Mesangial cell (primary cell): ENCODE data around the gene AVL9. TPM values are rescaled to one million over a fixed set of nuclear protein-coding genes. Genes with fewer than 3 reads are reported as not detected.

ENCODE experiments used
- total RNA-seq: library from RNA; depleted of rRNA; stranded (reverse); fragments of >200 nt; gene quantifications from 2 replicates; pipeline ENCODE4 v1.2.3, GENCODE V29; 2015

Gene AVL9
- 14.2 and 25.5 TPM in 2 replicates for total RNA-seq

DNA sequence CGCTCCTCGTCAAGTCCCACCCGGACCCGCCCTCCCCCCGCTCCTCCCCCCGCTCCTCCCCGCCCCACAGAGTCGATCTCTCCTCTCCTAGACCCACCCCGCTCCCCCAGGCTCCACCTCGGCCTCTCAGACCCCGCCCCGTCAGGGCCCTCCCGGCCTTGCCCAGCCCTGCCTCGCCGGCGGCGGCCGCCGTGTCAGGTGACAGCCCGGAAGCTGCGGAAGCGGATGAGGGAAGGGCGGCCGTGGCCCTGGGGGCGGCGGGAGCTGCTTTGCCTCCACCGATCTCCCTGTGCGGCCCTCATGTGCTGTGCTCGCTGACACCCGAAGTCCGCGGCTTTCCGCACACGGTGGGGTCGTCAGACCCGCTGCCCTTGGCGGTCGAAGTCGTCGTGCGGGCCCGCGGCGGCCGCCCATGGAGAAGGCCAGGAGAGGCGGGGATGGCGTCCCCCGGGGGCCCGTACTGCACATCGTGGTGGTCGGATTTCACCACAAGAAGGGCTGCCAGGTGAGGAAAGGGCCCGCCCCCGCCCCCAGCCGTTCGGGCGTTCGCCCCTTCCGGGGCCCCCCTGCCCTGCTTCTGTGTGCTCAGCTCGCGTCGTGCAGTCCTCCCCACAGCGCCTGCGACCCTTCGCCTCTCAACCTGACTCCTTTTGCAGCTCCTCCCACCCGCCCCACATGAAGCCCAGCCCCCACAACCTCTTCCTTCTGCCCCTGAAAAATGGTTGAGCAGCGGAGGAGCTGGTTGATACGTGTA lies at the start of gene AVL9:
TSS of gene AVL9 (plus strand) at position 192 of the 754 bp plus-strand sequence. CDS start at position 413, 221 bp downstream.

DNA sequence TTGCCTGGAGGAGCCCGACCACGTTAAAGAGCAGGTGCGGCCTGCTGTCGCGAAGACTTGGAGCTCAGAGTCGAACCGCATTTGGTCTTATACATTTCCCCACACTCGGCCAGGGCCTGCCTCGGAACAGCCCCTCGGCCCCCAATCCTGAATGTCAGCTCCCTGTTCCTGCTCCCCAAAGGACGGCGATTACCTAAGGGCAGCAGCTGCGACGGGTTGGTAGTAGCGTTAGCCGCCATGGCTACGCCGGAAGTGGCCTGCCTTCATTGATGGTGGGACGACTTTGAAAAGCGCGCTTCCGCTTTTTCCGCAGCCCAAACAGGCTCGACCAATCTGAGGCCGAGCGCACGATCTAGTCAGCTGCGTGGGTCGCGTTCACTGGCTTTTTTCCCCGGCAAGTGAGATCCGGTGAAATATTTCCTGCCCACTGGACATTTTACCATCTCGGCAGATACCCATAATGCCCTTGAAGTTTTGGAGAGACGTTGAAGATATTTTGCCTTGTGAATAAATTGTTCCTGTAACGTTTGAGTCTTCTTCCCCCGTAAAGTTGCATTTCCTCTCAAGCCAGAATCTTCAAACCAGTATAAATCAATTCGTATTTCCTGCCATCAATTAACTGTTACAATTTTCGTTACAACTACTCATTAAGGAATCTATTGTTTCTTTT lies 5.0 kb upstream of the AVL9 start, which contains the start of gene LSM5:
TSS of gene LSM5 (minus strand) at position 254 of the 670 bp plus-strand sequence. CDS start at position 239, 15 bp downstream.

Other genes starting within 250 kb of the AVL9 start
- 5.2 and 13.7 TPM in 2 replicates for gene LSM5, start 5.1 kb upstream of the AVL9 start, total RNA-seq